Stimulated activated naive B cell treated with anti-CD40 and anti-IgM and Interleukin-4, amounts not matched to agents 10 μg/mL and 1 μg/mL and 100 μg/mL, for 72 hours (primary cell): Measurements from ENCODE around the gene CFAP299.
"Not testable (repeated sequence)": the region's sequence is repeated elsewhere in the genome, so short reads cannot be mapped to it uniquely, and the experiment has no call there.

Experiments
- ATAC-seq, 2 donors: fragments of 150-1000 bp; cut with Tn5 transposase; replicated peaks; 2 replicates each; pipeline ENCODE4 v1.10.0; 2021; ENCODE audit warnings: moderate library complexity in 1 of 2
- DNase-seq: peaks from one replicate; pipeline ENCODE4 v3.0.0; 2021
- H3K27ac Mint-ChIP-seq: one replicate; pipeline ENCODE4 v1.8.0; 2022; ENCODE audit warnings: mild to moderate bottlenecking, mixed read lengths
- H3K27me3 Mint-ChIP-seq, 2 donors: one replicate each; pipeline ENCODE4 v1.8.0; 2022; ENCODE audit warnings: mixed read lengths in 2 of 2
- H3K36me3 Mint-ChIP-seq, 2 donors: one replicate each; pipeline ENCODE4 v1.8.0; 2022; ENCODE audit warnings: mixed read lengths in 2 of 2, mild to moderate bottlenecking in 1 of 2
- H3K4me1 Mint-ChIP-seq, 2 donors: one replicate each; pipeline ENCODE4 v1.8.0; 2022; ENCODE audit warnings: mixed read lengths in 2 of 2, mild to moderate bottlenecking in 1 of 2
- H3K4me3 Mint-ChIP-seq, 2 donors: one replicate each; pipeline ENCODE4 v1.8.0; 2022; ENCODE audit warnings: mild to moderate bottlenecking in 2 of 2, mixed read lengths in 2 of 2, moderate library complexity in 1 of 2
- H3K9me3 Mint-ChIP-seq, 2 donors: one replicate each; pipeline ENCODE4 v1.8.0; 2022; ENCODE audit warnings: mixed read lengths in 2 of 2, mild to moderate bottlenecking in 1 of 2

Gene CFAP299

GRCh38 chr4:80425124-80426100 lies 89.9 kb downstream of the CFAP299 start:
- DNase-seq = no peak
- H3K4me1 Mint-ChIP-seq = peaks cover 0 to 3% of the 10 kb centered on the region in 2 donors
- H3K27ac Mint-ChIP-seq = no peak overlapping the region
- H3K36me3 Mint-ChIP-seq = no peaks in the 10 kb centered on the region
- no peak for ATAC-seq
- H3K9me3 Mint-ChIP-seq = no peaks in the 10 kb centered on the region
- no peaks in the 10 kb centered on the region for H3K27me3 Mint-ChIP-seq
- no peak overlapping the region for H3K4me3 Mint-ChIP-seq

- Mint-ChIP-seq H3K27ac (no peak overlapping the region), H3K36me3 (no peaks in the 10 kb centered on the region), H3K4me1 (no peaks in the 10 kb centered on the region), H3K27me3 (peaks cover 0 to 6% of the 10 kb centered on the region in 2 donors), H3K4me3 (no peak overlapping the region), H3K9me3 (no peaks in the 10 kb centered on the region)
- DNase-seq = no peak
- ATAC-seq = no peak
Observed at GRCh38 chr4:80431203-80431965, 95.9 kb downstream of the CFAP299 start.

DNA sequence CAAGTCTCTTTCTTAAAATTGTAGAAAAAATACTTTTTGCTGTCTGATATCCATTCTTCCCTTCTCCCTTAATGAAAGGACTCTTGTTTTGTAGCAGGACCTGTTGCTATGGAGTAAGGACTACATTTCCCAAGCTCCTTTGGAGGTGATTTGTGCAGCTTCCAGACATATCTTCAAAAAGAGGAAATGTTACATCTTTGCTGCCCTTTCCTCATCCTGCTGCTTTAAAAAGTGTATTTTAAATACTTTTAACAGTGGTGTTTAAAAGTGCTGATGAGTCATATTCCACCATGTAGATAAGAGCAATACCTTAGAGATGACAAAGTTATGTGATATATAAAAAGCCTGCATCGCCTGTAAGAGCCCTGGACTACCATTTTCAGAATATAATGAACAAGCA lies 98.7 kb downstream of the CFAP299 start:
- H3K27ac Mint-ChIP-seq = no peak overlapping the region
- ATAC-seq (peak in 1 of 2 donors; percentile 41), DNase-seq (no peak)
- H3K27me3 Mint-ChIP-seq = peaks cover 0 to 6% of the 10 kb centered on the region in 2 donors
- H3K36me3 Mint-ChIP-seq = no peaks in the 10 kb centered on the region
- H3K9me3 Mint-ChIP-seq = no peaks in the 10 kb centered on the region
- H3K4me1 Mint-ChIP-seq = no peaks in the 10 kb centered on the region
- H3K4me3 Mint-ChIP-seq = no peak overlapping the region

DNA sequence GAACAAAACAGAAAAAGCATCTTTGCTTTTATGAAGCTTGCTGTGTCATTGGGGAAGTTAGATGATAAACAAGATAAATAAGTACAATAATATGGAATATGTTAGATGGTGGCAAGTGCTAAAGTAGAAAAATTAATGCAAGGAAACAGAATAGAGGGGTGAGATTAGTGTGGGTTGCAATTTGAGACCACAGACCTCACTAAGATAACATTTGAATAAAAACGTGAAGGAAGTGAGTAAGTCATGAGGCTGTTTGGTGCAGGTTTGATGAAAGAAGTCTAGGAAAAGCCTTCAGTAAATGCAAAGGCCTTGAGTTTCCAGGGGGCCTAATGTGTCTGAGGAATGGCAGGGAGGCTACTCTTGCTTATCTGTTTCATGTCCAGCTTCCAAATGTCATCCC lies 102.5 kb downstream of the CFAP299 start:
- Mint-ChIP-seq H3K4me1 (no peaks in the 10 kb centered on the region), H3K27me3 (peaks cover 0 to 6% of the 10 kb centered on the region in 2 donors), H3K4me3 (no peak overlapping the region), H3K27ac (no peak overlapping the region), H3K36me3 (no peaks in the 10 kb centered on the region), H3K9me3 (peaks cover 6% of the 10 kb centered on the region in 2 donors)
- no peak for DNase-seq
- no peak for ATAC-seq

- not testable (repeated sequence) for H3K4me3 Mint-ChIP-seq, DNase-seq, H3K36me3 Mint-ChIP-seq, ATAC-seq, H3K27ac Mint-ChIP-seq, H3K4me1 Mint-ChIP-seq, H3K9me3 Mint-ChIP-seq, H3K27me3 Mint-ChIP-seq
Observed at GRCh38 chr4:80439294-80440061, 103.9 kb downstream of the CFAP299 start.

- H3K27me3 Mint-ChIP-seq = no peaks in the 10 kb centered on the region
- ATAC-seq (no peak), DNase-seq (no peak)
- H3K4me3 Mint-ChIP-seq = no peak overlapping the region
- H3K9me3 Mint-ChIP-seq = peaks cover 12% of the 10 kb centered on the region in 2 donors
- H3K27ac Mint-ChIP-seq = no peak overlapping the region
- no peaks in the 10 kb centered on the region for H3K36me3 Mint-ChIP-seq
- H3K4me1 Mint-ChIP-seq = no peaks in the 10 kb centered on the region
Observed at GRCh38 chr4:80446248-80446647, 110.7 kb downstream of the CFAP299 start.

GRCh38 chr4:80446664-80447063 lies 111.1 kb downstream of the CFAP299 start:
- Mint-ChIP-seq H3K4me3 (no peak overlapping the region), H3K27me3 (no peaks in the 10 kb centered on the region), H3K4me1 (no peaks in the 10 kb centered on the region), H3K36me3 (no peaks in the 10 kb centered on the region), H3K9me3 (peaks cover 11 to 12% of the 10 kb centered on the region in 2 donors), H3K27ac (no peak overlapping the region)
- DNase-seq (no peak), ATAC-seq (no peak)

DNA sequence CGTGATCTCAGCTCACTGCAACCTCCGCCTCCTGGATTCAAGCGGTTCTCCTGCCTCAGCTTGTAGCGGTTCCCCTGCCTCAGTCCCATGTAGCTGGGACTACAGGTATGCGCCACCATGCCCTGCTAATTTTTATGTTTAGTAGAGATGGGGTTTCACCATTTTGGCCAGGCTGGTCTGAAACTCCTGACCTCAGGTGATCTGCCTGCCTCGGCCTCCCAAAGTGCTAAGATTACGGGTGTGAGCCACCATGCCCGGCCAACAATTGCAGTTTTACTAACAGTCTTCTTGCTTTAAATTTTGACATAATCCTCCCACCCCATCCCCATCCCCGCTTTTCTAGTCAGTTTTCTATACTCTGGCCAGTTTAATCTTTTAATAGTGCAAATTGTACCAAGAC lies 112.0 kb downstream of the CFAP299 start:
- no peaks in the 10 kb centered on the region for H3K36me3 Mint-ChIP-seq
- no peak for DNase-seq
- no peaks in the 10 kb centered on the region for H3K27me3 Mint-ChIP-seq
- ATAC-seq = no peak
- peaks cover 7 to 9% of the 10 kb centered on the region in 2 donors for H3K9me3 Mint-ChIP-seq
- H3K27ac Mint-ChIP-seq = no peak overlapping the region
- H3K4me3 Mint-ChIP-seq = no peak overlapping the region
- no peaks in the 10 kb centered on the region for H3K4me1 Mint-ChIP-seq

DNA sequence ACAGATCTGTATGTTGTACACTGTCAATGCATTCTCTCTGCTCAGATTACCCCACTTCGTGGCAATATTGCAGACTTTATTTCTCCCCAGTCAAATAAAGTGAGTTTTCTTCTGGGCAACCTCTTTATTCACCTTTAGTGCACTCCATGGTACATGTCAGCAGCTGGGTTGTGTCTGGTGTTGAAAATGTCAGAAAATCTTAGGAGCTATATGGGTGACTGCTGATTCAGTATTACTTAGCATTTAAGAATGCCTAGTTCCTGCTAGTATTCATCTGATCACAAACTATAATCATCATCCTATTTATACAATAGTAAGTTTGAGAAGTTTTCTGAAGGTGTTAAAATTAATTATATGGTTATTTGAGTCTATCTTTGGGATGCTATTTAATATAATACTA lies 112.5 kb downstream of the CFAP299 start:
- no peak overlapping the region for H3K27ac Mint-ChIP-seq
- ATAC-seq = no peak
- H3K27me3 Mint-ChIP-seq = no peaks in the 10 kb centered on the region
- no peaks in the 10 kb centered on the region for H3K36me3 Mint-ChIP-seq
- no peak for DNase-seq
- H3K4me3 Mint-ChIP-seq = no peak overlapping the region
- peaks cover 6% of the 10 kb centered on the region in 2 donors for H3K9me3 Mint-ChIP-seq
- H3K4me1 Mint-ChIP-seq = no peaks in the 10 kb centered on the region

DNA sequence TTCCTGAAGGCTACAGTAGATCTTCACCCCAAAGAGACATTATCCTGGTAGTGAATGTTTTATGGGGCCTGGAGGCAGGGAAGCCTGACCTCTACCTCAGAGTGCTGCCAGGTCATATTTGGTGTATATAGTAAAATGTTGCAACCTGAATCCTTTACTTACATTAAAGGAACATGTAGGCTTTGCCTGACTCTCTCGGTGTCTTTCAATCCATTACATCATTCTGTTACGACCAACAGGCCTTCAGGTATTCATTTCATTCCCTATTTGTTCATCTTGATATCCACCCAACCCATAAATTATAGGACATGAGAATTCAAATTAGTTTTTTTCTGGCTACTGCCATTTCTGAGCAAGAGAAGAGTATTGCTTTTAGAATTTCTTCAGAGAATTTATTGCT lies 116.5 kb downstream of the CFAP299 start:
- H3K4me1 Mint-ChIP-seq = no peaks in the 10 kb centered on the region
- H3K36me3 Mint-ChIP-seq = no peaks in the 10 kb centered on the region
- no peaks in the 10 kb centered on the region for H3K9me3 Mint-ChIP-seq
- H3K27ac Mint-ChIP-seq = no peak overlapping the region
- ATAC-seq (no peak), DNase-seq (no peak)
- H3K27me3 Mint-ChIP-seq = no peaks in the 10 kb centered on the region
- H3K4me3 Mint-ChIP-seq = no peak overlapping the region

- H3K4me1 Mint-ChIP-seq = no peaks in the 10 kb centered on the region
- no peaks in the 10 kb centered on the region for H3K9me3 Mint-ChIP-seq
- no peak overlapping the region for H3K4me3 Mint-ChIP-seq
- DNase-seq (no peak), ATAC-seq (no peak)
- H3K27ac Mint-ChIP-seq = no peak overlapping the region
- no peaks in the 10 kb centered on the region for H3K27me3 Mint-ChIP-seq
- no peaks in the 10 kb centered on the region for H3K36me3 Mint-ChIP-seq
Observed at GRCh38 chr4:80452768-80453167, 117.2 kb downstream of the CFAP299 start.

DNA sequence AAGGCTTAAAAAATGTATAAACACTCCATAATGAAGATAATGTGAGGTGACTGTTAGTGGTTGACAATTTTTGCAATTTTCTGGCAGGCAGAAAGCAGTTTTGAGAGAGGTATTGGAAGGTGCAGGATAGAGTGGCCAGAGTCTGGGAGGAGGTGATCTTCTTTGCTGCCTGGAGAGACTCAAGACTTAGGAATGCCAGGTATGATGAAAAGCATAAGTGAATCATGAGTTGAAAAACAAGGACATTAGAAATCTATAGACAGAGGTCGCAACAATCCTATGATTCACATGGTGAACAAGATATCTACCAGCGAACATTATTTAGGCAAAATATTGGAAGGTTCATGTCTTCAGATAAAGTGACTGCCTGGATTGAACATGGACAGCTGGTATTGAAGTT lies 118.5 kb downstream of the CFAP299 start:
- DNase-seq = no peak
- Mint-ChIP-seq H3K27ac (no peak overlapping the region), H3K9me3 (no peaks in the 10 kb centered on the region), H3K4me3 (no peak overlapping the region), H3K27me3 (no peaks in the 10 kb centered on the region), H3K4me1 (no peaks in the 10 kb centered on the region), H3K36me3 (no peaks in the 10 kb centered on the region)
- ATAC-seq = no peak

- DNase-seq (no peak), ATAC-seq (no peak)
- no peak overlapping the region for H3K27ac Mint-ChIP-seq
- H3K4me1 Mint-ChIP-seq = no peaks in the 10 kb centered on the region
- no peaks in the 10 kb centered on the region for H3K36me3 Mint-ChIP-seq
- no peaks in the 10 kb centered on the region for H3K9me3 Mint-ChIP-seq
- no peaks in the 10 kb centered on the region for H3K27me3 Mint-ChIP-seq
- no peak overlapping the region for H3K4me3 Mint-ChIP-seq
Observed at GRCh38 chr4:80454556-80454955, 119.0 kb downstream of the CFAP299 start.

DNA sequence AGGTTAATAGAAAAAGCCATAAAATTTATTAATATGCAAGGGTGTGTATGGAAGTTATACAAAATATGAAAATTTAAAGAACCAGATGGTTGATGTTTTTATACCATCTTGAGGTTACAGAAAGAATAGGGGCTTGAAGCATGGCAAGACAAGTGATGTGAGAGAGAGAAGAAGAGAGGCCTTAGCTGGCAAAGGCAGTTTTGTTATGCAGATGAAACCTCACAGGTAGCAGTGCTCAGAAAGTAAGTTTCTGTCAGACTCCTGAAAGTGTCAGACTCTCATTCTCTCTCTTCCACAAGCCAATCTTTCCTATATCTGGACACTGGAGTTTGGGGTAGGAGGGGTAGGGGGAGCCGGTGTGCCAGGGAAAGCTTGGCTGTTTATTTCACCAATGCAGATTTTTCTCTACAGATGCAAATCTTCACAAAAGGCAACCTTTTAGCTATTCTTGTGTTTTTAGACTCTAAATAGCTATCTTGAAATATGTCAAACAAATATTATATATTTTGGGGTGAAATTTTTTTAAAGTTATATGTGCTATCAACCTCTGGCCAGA lies 124.5 kb downstream of the CFAP299 start:
- no peak for DNase-seq
- Mint-ChIP-seq H3K4me1 (peaks cover 6 to 15% of the 10 kb centered on the region in 2 donors), H3K4me3 (no peak overlapping the region), H3K36me3 (no peaks in the 10 kb centered on the region), H3K27me3 (no peaks in the 10 kb centered on the region), H3K9me3 (peaks cover 5 to 11% of the 10 kb centered on the region in 2 donors), H3K27ac (no peak overlapping the region)
- no peak for ATAC-seq
